Activated CD8-positive, alpha-beta T cell treated with anti-CD3 and anti-CD28 coated beads, Interleukin-2, amount 10 ng/mL, durations not matched to agents 7 days and 5 days (primary cell): ENCODE data around the gene ASCL2. TPM values are rescaled to one million over a fixed set of nuclear protein-coding genes. Genes with fewer than 3 reads are reported as not detected.
"Not testable (repeated sequence)": the region's sequence is repeated elsewhere in the genome, so short reads cannot be mapped to it uniquely, and the experiment has no call there.

Experiments used
- ATAC-seq: fragments of 150-1000 bp; cut with Tn5 transposase; one replicate; pipeline ENCODE4 v1.10.0; 2021; ENCODE audit warnings: moderate library complexity
- CTCF ChIA-PET: fragments of 350-600 bp; sonication (Branson Sonifier 250); formaldehyde crosslinking; loops from one replicate; lab custom pipeline; 2021; ENCODE audit warnings: antibody characterized with exemption; lab: Charles Lee
- POLR2A ChIA-PET: fragments of 350-600 bp; sonication (Branson Sonifier 250); formaldehyde crosslinking; loops from one replicate; lab custom pipeline; 2021; ENCODE audit warnings: antibody characterized with exemption; lab: Charles Lee
- DNase-seq: peaks from one replicate; pipeline ENCODE4 v3.0.0-alpha.2; 2020
- H3K27ac Mint-ChIP-seq: one replicate; pipeline ENCODE4 v1.8.0; 2021; ENCODE audit warnings: mild to moderate bottlenecking, mixed read lengths
- H3K27me3 Mint-ChIP-seq: one replicate; pipeline ENCODE4 v1.8.0; 2021; ENCODE audit warnings: low read depth, mixed read lengths
- H3K36me3 Mint-ChIP-seq: one replicate; pipeline ENCODE4 v1.8.0; 2021; ENCODE audit warnings: low read depth, mixed read lengths
- H3K4me1 Mint-ChIP-seq: one replicate; pipeline ENCODE4 v1.8.0; 2021; ENCODE audit warnings: low read depth, mixed read lengths
- H3K4me3 Mint-ChIP-seq: one replicate; pipeline ENCODE4 v1.8.0; 2021; ENCODE audit warnings: mild to moderate bottlenecking, mixed read lengths
- H3K9me3 Mint-ChIP-seq: one replicate; pipeline ENCODE4 v1.8.0; 2022; ENCODE audit warnings: mixed read lengths; ENCODE audit not compliant: insufficient read depth
- total RNA-seq, 2 experiments: library from RNA; stranded (reverse); gene quantifications; one replicate each; pipeline ENCODE4 v1.2.3, GENCODE V29; 2021

Gene ASCL2
- total RNA-seq, 2 experiments from 2014 or later = 0.13 to 0.53 TPM

GRCh38 chr11:2295971-2296912, 25.9 kb upstream of the ASCL2 start:
- no peak for ATAC-seq
- CTCF ChIA-PET = interaction anchor here (0.9 to 1.6 kb wide), 4 partner anchors 9 to 644 kb away, joined by 3 to 6 read pairs (median 4); no protein-coding TSS in a partner anchor
- POLR2A ChIA-PET = no interaction called here

GRCh38 chr11:2294926-2295290, 24.5 kb upstream of the ASCL2 start:
- CTCF ChIA-PET = interaction anchor here (0.8 to 1.6 kb wide), 2 partner anchors 9 to 11 kb away, joined by 3 to 4 read pairs; no protein-coding TSS in a partner anchor
- peaks cover 22% of the 10 kb centered on the region for H3K4me1 Mint-ChIP-seq
- H3K4me3 Mint-ChIP-seq = no peak overlapping the region
- H3K36me3 Mint-ChIP-seq = peaks cover 9% of the 10 kb centered on the region
- ATAC-seq (no peak), DNase-seq (no peak)
- H3K27me3 Mint-ChIP-seq = peaks cover 7% of the 10 kb centered on the region
- peak overlapping the region; percentile 18 for H3K27ac Mint-ChIP-seq
- POLR2A ChIA-PET = no interaction called here
- no peaks in the 10 kb centered on the region for H3K9me3 Mint-ChIP-seq

More at GRCh38 chr11:2295971-2296912, 25.9 kb upstream of the ASCL2 start:
- Mint-ChIP-seq H3K4me1 (peaks cover 27% of the 10 kb centered on the region), H3K27me3 (peaks cover 7% of the 10 kb centered on the region), H3K27ac (no peak overlapping the region), H3K36me3 (peaks cover 9% of the 10 kb centered on the region), H3K4me3 (no peak overlapping the region), H3K9me3 (no peaks in the 10 kb centered on the region)
- DNase-seq = no peak

DNA sequence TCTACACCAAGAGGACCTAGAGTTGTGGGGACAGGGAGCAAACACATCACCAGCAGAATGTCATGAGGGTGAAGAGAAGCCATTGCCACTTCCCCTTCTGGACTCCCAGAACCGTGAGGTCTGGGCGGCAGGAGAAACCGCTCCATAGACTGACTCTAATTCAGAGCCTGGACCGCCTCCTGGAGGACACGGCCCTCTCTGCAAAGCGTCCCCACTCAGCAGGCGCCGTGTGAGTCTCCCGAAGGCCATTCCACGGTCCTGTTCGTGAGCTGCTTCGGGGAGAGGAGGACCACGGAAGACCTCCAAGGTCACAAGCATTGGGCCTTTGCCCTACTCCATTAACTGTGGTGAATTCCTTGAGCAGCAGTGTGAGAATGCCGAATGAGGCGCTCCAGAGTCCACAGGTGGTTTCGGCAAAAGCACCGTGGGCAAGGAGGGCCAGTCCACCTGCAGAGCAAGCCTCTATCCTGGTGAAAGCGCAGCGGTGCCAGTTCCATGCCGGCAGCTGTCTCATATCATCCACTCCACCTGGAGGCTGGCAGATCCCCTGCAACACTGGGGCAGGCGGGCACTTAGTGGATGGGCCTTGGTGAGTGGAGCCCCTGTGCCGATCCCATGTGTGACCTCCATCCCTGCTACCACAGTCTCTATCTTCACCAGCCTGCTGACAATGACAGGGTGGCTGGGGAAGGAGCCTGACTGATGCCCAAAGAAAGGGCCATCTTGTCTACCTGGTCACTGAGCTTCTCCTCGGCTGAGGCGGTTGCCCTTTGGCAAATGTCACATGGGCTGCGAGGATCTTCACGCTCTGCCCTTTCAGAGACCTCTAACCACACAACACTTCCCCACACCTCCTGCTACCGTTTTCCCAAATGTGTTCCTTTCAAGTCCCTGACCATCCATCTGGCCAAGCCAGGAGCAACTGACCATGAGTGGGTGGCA, 23.9 kb upstream of the ASCL2 start:
- Mint-ChIP-seq H3K9me3 (no peaks in the 10 kb centered on the region), H3K27ac (no peak overlapping the region), H3K27me3 (peaks cover 10% of the 10 kb centered on the region), H3K4me3 (no peak overlapping the region), H3K36me3 (peaks cover 3% of the 10 kb centered on the region), H3K4me1 (peaks cover 16% of the 10 kb centered on the region)
- ATAC-seq (no peak), DNase-seq (no peak)
- CTCF ChIA-PET = interaction anchor here (0.8 to 1.6 kb wide), 2 partner anchors 10 to 11 kb away, joined by 3 to 4 read pairs; no protein-coding TSS in a partner anchor
- POLR2A ChIA-PET = no interaction called here

GRCh38 chr11:2293531-2293971, 23.2 kb upstream of the ASCL2 start:
- no peak for ATAC-seq
- ChIA-PET POLR2A (no interaction called here), CTCF (no interaction called here)
- Mint-ChIP-seq H3K27me3 (peaks cover 13% of the 10 kb centered on the region), H3K36me3 (peaks cover 3% of the 10 kb centered on the region), H3K9me3 (no peaks in the 10 kb centered on the region), H3K27ac (no peak overlapping the region), H3K4me1 (peaks cover 9% of the 10 kb centered on the region), H3K4me3 (no peak overlapping the region)
- DNase-seq = no peak

DNA sequence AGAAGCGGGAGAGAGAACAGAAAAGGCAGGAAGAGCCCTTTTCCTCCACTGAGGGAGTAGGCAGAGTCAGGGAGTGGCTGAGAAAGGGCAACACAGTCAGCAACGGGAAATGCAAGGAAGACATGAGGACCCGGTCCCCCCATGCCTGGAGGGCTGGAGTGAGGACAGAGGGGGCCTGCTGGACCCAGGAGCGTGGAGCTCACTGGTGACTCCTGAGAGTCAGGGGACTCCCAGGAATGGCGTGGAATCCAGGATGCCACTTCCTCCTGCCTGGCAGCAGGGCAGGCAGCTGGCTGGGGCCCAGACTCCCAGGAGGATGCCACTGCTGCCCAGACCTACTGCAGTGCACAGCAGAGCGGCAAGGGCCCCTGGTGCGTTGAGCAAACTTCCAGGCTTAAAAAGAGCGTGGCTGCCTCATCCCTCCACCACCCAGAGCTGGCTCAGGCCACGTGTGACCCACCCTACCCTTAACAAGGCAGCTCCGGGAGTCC, 20.0 kb upstream of the ASCL2 start:
- no peak for ATAC-seq
- peaks cover 6% of the 10 kb centered on the region for H3K4me1 Mint-ChIP-seq
- H3K4me3 Mint-ChIP-seq = no peak overlapping the region
- H3K27me3 Mint-ChIP-seq = peaks cover 16% of the 10 kb centered on the region
- no peaks in the 10 kb centered on the region for H3K9me3 Mint-ChIP-seq
- ChIA-PET POLR2A (interaction anchor here (1.0 kb wide), 1 partner anchor 10 kb away, joined by 4 read pairs; no protein-coding TSS in a partner anchor), CTCF (no interaction called here)
- no peaks in the 10 kb centered on the region for H3K36me3 Mint-ChIP-seq
- DNase-seq = no peak
- H3K27ac Mint-ChIP-seq = no peak overlapping the region

GRCh38 chr11:2289859-2290258, 19.5 kb upstream of the ASCL2 start:
- CTCF ChIA-PET = no interaction called here
- Mint-ChIP-seq H3K27me3 (peaks cover 19% of the 10 kb centered on the region), H3K36me3 (no peaks in the 10 kb centered on the region), H3K4me1 (peaks cover 6% of the 10 kb centered on the region), H3K9me3 (no peaks in the 10 kb centered on the region), H3K27ac (no peak overlapping the region), H3K4me3 (no peak overlapping the region)
- POLR2A ChIA-PET = interaction anchor here (1.0 kb wide), 1 partner anchor 10 kb away, joined by 4 read pairs; no protein-coding TSS in a partner anchor
- no peak for DNase-seq
- ATAC-seq = no peak

GRCh38 chr11:2289350-2289749, 19.0 kb upstream of the ASCL2 start:
- Mint-ChIP-seq H3K4me1 (peaks cover 6% of the 10 kb centered on the region), H3K4me3 (no peak overlapping the region), H3K9me3 (no peaks in the 10 kb centered on the region), H3K36me3 (no peaks in the 10 kb centered on the region), H3K27ac (no peak overlapping the region), H3K27me3 (peaks cover 20% of the 10 kb centered on the region)
- DNase-seq (no peak), ATAC-seq (no peak)
- CTCF ChIA-PET = no interaction called here
- POLR2A ChIA-PET = interaction anchor here (1.0 kb wide), 1 partner anchor 11 kb away, joined by 4 read pairs; no protein-coding TSS in a partner anchor

GRCh38 chr11:2287091-2287490, 16.7 kb upstream of the ASCL2 start:
- CTCF ChIA-PET = interaction anchor here (1.2 kb wide), 1 partner anchor 17 kb away, joined by 5 read pairs; no protein-coding TSS in a partner anchor
- Mint-ChIP-seq H3K4me3 (no peak overlapping the region), H3K9me3 (peaks cover 5% of the 10 kb centered on the region), H3K27me3 (peaks cover 26% of the 10 kb centered on the region), H3K27ac (no peak overlapping the region), H3K4me1 (peaks cover 6% of the 10 kb centered on the region), H3K36me3 (no peaks in the 10 kb centered on the region)
- ATAC-seq (no peak), DNase-seq (no peak)
- POLR2A ChIA-PET = no interaction called here

GRCh38 chr11:2286350-2286749, 16.0 kb upstream of the ASCL2 start:
- peaks cover 31% of the 10 kb centered on the region for H3K27me3 Mint-ChIP-seq
- not testable (repeated sequence) for DNase-seq

GRCh38 chr11:2280208-2280607, 9.8 kb upstream of the ASCL2 start:
- Mint-ChIP-seq H3K27me3 (peaks cover 31% of the 10 kb centered on the region), H3K4me1 (peaks cover 8% of the 10 kb centered on the region), H3K36me3 (no peaks in the 10 kb centered on the region), H3K9me3 (peaks cover 15% of the 10 kb centered on the region), H3K4me3 (no peak overlapping the region), H3K27ac (no peak overlapping the region)
- DNase-seq = no peak
- ChIA-PET CTCF (no interaction called here), POLR2A (no interaction called here)
- no peak for ATAC-seq

More at GRCh38 chr11:2286350-2286749, 16.0 kb upstream of the ASCL2 start:
- CTCF ChIA-PET, POLR2A ChIA-PET, H3K36me3 Mint-ChIP-seq, H3K4me1 Mint-ChIP-seq, H3K27ac Mint-ChIP-seq, H3K9me3 Mint-ChIP-seq, H3K4me3 Mint-ChIP-seq, ATAC-seq: not testable (repeated sequence)

DNA sequence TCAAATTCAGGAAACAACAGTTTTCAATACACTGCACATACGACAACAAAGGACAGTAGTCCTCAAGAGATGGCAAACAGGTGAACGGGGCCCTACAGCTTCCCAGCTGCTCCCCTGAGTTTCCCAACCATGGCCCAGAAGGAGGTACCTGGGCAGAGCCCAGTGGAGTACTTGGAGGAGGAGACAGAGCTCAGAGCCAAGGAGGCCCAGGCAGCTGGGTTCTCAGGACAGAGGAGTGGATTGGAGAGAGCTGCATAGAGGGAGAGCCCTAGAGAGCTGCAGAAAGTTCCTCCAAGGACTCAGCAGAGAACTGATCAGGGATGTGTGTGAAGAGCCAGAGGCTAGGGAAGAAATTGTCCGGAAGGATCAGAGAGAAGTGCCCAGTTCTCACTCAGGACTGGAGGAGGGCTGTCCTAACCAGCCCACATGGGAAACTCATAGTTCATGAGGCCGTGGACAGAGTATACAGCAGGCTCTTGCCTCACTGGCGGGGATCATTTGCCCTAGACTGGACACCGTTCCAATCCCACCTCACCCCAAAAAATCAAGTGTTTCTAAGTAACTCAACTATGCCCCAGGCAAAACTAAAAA, 7.6 kb upstream of the ASCL2 start:
- no peak overlapping the region for H3K27ac Mint-ChIP-seq
- DNase-seq = peak; percentile 12
- ChIA-PET CTCF (no interaction called here), POLR2A (no interaction called here)
- H3K9me3 Mint-ChIP-seq = peaks cover 15% of the 10 kb centered on the region
- H3K4me3 Mint-ChIP-seq = no peak overlapping the region
- no peak for ATAC-seq
- peaks cover 26% of the 10 kb centered on the region for H3K27me3 Mint-ChIP-seq
- H3K36me3 Mint-ChIP-seq = no peaks in the 10 kb centered on the region
- H3K4me1 Mint-ChIP-seq = peaks cover 8% of the 10 kb centered on the region
